Fibroblast of skin of abdomen (primary cell): ENCODE measurements around the gene LPCAT2. TPM values are rescaled to one million over a fixed set of nuclear protein-coding genes. Genes with fewer than 3 reads are reported as not detected.

Source experiments
- DNase-seq: peaks from one replicate; pipeline ENCODE4 v3.0.0-alpha.2; 2013
- polyA plus RNA-seq, 2 experiments: library from polyadenylated mRNA; unstranded; fragments of 120-200 nt; gene quantifications; one replicate each; pipeline ENCODE4 v1.2.1, GENCODE V29; 2013; ENCODE audit not compliant: insufficient read length in 2 of 2

The LPCAT2 gene, protein sequence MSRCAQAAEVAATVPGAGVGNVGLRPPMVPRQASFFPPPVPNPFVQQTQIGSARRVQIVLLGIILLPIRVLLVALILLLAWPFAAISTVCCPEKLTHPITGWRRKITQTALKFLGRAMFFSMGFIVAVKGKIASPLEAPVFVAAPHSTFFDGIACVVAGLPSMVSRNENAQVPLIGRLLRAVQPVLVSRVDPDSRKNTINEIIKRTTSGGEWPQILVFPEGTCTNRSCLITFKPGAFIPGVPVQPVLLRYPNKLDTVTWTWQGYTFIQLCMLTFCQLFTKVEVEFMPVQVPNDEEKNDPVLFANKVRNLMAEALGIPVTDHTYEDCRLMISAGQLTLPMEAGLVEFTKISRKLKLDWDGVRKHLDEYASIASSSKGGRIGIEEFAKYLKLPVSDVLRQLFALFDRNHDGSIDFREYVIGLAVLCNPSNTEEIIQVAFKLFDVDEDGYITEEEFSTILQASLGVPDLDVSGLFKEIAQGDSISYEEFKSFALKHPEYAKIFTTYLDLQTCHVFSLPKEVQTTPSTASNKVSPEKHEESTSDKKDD
- polyA plus RNA-seq (2013, experiment 1 of 2; ENCODE audit: insufficient read length) = 37.6 TPM
- polyA plus RNA-seq (2013, experiment 2 of 2; ENCODE audit: insufficient read length) = 28.8 TPM

GRCh38 chr16:55508941-55509931 lies at the start of gene LPCAT2:
TSS of gene LPCAT2 (plus strand) at chr16:55509072. CDS start at chr16:55509182, 110 bp downstream.
- DNase-seq = peak; percentile 90

DNA sequence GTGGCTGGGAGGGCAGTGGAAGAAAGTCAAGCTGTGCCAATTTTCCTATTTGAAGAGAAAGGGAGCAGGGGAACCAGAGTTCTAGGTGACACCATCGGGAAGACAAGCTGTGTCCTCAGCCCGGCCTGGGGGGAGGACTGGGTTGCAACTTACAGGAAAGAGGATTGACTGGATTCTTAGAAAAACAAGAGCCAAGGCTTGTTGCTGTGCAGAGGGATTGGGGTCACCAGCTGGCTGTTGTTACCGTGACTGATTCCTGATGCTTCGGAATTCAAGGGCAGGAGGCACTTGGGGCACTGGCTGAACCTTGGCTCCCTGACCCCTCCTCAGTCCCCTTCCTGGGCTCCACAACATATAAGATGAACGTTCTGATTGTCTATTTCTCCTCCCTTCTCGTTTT lies 46.6 kb upstream of the LPCAT2 start:
- no peak for DNase-seq

GRCh38 chr16:55464375-55464774 lies 44.5 kb upstream of the LPCAT2 start:
- DNase-seq = no peak

DNA sequence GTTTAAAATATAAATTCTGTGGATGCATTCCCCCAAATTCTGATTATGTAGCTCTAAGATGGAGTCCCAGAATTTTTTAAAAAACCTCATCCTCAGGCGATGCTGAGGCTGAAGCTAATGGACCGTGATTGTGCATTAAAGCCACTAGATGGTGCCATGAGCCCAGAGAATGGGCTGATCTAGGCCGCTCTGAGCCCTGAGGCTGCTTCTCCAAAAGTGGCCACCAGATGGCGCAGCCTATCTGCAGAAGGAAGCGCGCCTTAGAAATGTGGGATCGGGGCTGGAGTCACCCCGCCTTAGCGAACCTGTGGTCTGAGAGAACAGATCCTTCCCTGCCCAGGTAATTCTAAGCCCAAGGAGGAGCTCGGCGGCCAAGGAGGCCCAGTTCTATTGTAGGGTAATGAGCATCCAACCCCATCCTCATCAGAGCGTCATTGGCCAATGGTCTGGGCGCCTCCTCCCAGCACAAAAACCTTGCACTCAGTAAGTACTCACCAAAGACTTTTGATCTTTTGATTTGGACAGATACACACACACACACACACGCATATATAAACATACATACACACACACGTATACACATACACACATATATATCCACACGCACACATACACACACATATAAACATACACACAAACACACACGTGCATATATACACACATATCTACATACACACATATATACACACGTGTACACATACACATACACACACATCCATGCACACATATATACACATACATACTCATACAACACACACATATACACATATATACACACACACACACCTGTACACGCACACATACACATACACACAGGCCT lies 43.6 kb upstream of the LPCAT2 start:
- peak; percentile 77 for DNase-seq

DNA sequence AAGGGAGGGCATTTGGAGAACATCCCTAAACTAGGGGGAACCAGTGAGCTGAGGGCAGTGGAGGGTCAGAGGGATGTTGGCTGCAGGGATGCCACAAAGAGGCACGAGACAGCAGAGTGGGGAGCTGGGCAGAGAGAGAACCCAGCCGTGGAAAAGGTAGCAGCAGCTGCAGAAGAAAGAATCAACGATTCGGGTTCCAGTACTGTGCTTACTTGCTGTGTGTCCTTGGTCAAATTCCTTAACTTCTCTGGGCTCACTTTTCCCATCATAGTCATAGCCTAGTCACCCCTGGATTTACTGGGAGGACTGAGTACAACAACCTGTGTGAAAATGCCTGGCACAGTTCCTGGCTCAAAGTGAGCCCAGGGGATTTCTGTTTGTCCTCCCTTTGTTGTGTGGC lies 42.7 kb upstream of the LPCAT2 start:
- no peak for DNase-seq

GRCh38 chr16:55467898-55468297 lies 41.0 kb upstream of the LPCAT2 start:
- DNase-seq = no peak

DNA sequence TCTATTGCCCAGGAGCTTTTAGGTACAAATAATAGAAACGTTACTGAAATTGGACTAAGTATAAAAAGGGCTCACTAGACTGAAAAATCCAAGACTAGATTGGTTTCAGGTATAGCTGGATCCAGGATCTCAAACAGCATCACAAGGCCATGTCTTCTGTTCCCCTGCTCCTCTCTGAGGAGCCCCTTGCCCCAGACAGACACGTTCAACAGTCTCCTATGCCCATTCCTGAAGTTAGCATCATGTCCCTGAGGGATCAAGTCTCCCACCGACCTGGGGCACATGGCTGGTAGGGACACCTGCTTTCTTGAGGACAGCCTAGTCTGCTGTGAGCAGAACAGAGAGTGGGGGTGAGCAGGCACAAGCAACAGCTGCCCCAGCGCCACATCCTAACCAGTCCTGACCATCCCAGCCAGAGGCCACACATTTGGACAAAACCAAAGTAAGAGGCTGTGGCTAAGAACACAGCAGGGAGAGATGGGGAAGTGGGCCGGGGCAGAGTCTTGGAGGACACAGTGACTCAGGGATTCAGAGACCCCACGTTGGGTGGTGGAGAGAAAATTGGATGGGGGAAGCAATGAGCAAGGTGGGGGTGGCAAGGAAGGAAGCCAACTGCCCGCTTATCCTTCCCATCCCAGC lies 40.4 kb upstream of the LPCAT2 start:
- no peak for DNase-seq

GRCh38 chr16:55469821-55470532 lies 38.9 kb upstream of the LPCAT2 start:
- DNase-seq = no peak

GRCh38 chr16:55470533-55471371 lies 38.1 kb upstream of the LPCAT2 start:
- DNase-seq = no peak

DNA sequence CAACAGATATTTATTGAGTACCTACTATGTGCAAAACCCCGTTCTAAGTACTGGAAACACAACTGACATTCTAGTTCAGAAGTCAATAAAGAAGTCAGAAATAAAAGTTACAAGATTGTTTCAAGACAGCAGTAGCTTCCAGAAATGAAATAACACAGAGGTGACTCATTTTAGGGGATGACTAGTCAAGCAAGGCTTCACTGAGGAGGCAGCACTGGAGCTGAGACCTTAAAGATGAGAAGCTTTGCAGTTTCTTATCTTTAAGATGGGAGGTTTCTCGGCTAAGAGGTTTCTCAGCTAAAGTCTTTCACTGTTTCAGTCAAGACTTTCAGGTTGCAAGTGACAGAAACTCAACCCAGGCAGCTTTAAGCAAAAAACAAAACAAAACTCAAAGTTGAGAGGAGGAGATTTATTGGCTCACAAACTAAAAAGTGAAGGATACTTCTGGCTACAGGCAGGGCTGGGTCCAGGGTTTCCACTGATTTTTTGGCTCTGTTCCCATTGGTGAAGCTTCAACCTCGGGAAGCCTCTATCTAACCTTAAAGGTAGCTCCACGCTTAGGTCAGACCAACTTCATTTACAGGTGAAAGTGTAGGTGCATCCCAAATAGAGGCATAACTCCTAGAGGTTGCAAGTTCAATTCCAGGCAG lies 37.3 kb upstream of the LPCAT2 start:
- peak; percentile 88 for DNase-seq

GRCh38 chr16:55473587-55473986 lies 35.3 kb upstream of the LPCAT2 start:
- DNase-seq = no peak

- no peak for DNase-seq
These were observed 34.1 kb upstream of the LPCAT2 start for GRCh38 chr16:55474821-55475220.

DNA sequence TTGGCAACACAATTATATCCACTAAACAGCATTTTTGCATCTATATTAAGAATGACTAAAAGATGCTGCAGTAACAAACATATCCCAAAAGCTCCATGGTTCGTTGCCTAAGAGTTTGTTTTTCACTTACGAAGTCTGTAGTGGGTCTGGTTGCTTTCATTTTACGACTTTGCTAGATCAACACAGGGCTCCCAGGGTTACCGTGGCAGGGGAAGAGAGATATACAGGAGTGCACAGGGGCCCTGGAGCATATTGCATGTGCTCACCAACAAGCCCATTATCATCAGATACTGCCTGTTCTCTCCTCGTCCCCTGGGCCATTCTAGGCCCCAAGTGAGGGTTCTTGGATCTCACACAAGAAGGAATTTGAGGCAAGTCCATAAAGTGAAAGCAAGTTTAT lies 33.0 kb upstream of the LPCAT2 start:
- no peak for DNase-seq

DNA sequence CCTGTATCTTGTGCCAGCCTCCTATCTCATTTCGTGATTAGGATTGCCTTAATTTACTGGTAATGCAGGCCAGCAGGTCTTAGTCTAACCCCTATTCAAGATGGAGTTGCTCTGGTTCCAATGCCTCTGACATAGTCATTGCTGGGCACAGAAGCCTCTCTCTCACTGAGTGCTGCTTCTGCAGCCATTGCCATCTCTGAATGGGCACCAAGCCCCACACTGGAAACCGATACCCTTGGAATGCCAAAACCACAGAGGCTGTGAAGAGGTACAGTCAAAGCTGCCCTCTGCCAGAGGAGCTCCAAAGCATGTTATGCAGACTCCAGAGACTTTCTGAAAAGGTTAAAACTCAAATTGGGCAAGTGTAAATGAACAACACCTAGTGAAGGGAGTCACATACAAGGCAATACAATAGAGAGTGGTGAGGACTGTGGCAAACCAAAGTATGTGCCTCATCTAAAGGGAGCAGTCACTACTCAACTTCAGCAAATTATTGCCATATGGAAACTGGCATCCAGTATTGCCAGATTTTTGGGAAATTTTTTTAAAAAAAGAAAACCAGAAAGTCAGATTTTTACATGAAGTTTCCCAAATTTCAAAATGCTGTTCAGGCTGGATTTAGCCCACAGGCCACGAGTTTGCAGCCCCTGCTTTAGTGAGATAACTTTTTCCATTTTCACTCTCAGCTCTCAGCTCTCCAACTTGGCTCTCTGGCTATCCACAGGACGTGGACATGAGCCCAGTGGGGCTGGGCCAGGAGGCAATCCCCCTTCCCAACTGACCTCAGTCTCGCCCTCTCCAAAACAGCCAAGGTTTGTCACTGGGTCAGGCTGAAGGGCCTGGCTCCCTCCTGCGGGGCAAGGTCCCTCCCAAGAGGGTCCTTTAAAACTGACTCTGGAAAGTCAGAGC lies 32.0 kb upstream of the LPCAT2 start:
- no peak for DNase-seq

- DNase-seq = no peak
These were observed 31.1 kb upstream of the LPCAT2 start for GRCh38 chr16:55477736-55478135.

- peak; percentile 89 for DNase-seq
These were observed 29.9 kb upstream of the LPCAT2 start, which contains the start of gene MMP2 for GRCh38 chr16:55478827-55479429. TSS of gene MMP2 (plus strand) at chr16:55479198. CDS start at chr16:55479480, 282 bp downstream.

DNA sequence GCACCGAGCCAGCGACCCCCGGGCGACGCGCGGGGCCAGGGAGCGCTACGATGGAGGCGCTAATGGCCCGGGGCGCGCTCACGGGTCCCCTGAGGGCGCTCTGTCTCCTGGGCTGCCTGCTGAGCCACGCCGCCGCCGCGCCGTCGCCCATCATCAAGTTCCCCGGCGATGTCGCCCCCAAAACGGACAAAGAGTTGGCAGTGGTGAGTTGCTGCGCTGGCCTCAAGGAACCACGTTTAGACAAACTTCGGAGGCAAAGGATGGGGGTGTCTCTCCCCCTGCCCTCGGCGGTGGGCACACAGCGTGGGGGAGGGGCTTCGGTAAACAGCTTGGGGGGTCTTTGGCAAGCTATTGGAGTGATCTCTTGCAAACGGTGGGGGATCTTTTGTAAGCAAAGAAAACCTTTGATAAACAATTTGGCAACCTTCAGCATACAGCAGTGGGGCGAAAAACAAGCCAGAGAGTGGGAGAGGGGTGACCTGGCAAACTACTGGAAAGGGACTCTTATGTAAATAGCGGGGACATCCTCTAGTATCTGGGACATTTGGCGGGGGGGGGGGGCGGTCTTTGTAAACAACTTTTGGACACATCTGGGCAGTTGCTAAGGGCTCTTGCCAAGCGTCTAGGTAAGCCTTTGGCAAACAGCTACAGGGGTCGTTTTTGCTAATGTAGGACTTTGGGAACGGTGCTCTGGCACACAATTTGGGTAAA lies 29.3 kb upstream of the LPCAT2 start:
- no peak for DNase-seq
